Activated T-helper 1 cell treated with Interleukin-2 at 50 U/mL for 16 hours (primary cell): ENCODE measurements around the gene DUSP2.

Source experiments
- DNase-seq: peaks from one replicate; pipeline ENCODE4 v3.0.0-alpha.2; 2020; ENCODE audit warnings: low read depth

Gene DUSP2

DNA sequence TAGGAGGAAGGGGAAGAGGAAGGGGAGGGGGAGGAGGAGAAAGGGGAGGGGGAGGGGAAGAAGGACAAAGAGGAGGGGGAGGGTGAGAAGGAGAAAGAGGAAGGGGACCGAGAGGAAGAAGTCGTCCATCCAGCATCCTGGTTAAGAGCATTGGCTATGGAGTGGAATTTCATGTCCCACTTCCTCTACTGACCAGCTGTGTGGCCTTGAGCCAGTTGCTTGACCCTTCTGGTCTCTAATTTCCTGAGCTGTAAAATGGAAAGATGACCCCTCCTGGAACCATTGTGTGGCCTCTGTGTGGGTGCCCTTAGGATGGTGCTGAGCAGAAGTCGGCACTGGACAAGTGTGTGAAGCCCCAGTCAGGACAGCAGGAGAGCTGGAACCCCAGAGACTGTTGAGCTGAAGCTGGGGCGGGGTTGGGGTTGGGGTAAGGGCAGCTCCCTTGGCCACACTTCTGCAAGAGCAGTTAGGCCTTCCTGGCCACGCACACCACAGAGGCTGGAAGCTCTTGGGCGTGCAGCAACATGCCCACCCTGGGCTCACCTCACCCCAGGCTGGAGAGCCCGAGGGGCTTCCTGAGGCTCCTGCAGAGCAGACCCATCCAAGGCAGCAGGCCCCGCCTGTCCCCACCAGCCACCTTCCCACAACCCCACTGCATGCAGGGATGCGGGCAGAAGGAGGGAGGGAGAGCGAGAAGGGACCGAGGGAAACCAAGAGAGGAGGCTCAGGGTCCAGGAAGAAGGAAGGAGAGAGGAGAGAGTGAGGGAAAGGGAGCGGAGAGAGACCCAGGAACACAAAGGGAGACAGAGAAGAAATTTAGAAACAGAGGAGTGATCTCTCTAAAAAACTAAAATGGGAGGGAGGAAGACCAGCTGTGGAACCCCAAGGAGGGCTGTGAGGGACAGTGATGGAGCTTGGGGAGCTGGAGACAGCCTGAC lies 45.1 kb downstream of the DUSP2 start:
- no peak for DNase-seq

DNA sequence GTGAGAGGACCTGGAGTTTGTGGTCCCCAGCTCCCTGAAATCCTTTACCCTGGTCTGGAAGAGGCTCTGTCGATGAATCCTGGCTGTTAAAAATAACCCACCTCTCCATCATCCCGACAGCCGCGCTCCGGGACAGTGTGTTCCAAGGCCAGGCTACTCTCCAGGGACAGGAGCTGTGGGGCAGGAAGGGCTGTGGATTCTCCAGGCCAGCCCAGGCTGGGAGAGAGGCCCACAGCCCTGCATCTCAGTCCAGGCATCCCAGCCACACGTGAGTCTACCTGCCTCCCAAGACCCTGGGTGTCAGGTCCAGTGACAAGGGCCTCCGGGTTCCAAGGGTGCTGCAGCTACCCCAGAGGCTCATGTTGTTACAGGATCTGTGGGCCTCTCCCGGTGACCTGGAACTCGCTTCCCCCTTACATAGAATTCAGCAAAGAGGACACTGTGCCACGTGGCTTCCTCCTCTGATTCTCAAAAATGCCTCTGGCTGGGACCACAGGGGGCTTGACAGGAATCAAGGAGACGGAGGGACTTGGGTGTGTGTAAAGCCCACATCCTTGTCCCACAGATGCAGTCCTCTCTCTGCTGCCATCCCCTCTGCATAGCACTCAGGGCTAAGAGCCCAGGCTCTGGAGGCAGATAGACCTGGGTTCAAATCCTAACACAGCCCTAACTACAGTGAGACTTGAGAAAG lies 46.2 kb downstream of the DUSP2 start:
- no peak for DNase-seq

- DNase-seq = no peak
Measured at GRCh38 chr2:96097951-96098823, 47.1 kb downstream of the DUSP2 start.

GRCh38 chr2:96097441-96097840 lies 47.8 kb downstream of the DUSP2 start:
- DNase-seq = no peak

DNA sequence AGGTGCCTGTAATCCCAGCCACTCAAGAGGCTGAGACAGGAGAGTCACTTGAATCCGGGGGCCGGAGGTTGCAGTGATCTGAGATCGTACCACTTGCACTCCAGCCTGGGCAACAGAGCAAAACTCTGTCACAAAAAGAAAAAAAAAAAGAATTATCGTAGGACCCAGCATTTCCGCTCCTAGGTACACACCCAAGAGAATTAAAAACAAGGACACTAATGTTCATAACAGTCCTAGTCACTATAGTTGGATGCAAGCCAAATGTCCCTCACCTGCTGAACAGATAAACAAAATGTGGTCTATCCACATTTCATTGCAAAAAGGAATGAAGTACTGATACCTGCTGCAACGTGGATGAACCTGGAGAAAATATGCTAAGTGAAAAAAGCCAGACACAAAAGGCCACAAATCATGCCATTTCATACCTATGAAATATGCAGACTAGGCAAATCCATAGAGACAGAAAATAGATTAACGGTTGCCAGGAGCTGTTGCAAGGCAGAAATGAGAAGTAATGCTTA lies 50.1 kb downstream of the DUSP2 start:
- DNase-seq = no peak

DNA sequence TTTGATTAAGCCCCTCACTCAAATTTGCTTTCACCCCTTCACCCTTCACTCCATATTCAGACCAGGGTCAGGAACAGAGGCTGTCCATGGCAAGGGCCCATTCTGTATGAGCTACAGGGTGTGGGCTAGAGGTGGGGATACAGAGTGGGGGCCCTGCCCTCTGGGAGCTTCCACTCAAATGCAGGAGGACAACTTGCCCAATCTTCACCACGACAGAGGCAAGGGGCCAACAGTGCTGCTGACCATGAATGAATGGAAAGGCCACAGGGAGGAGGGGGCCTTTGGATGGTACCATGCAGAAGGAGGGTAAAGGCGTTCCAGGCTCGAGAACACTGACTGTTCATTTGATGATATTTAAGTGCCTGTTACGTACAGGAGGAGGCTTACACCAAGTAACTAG lies 51.7 kb downstream of the DUSP2 start:
- no peak for DNase-seq
